HG02798 (cell line): Measurements from ENCODE around the gene CBX2.

Source experiments
- ATAC-seq: cut with Tn5 transposase; IDR thresholded peaks from one replicate; pipeline ENCODE4 v1.9.1; 2021; ENCODE audit warnings: mild to moderate bottlenecking; ENCODE audit not compliant: unreplicated experiment, poor library complexity

CBX2 gene

GRCh38 chr17:79785900-79786810, 8.2 kb downstream of the CBX2 start:
- no peak for ATAC-seq

DNA sequence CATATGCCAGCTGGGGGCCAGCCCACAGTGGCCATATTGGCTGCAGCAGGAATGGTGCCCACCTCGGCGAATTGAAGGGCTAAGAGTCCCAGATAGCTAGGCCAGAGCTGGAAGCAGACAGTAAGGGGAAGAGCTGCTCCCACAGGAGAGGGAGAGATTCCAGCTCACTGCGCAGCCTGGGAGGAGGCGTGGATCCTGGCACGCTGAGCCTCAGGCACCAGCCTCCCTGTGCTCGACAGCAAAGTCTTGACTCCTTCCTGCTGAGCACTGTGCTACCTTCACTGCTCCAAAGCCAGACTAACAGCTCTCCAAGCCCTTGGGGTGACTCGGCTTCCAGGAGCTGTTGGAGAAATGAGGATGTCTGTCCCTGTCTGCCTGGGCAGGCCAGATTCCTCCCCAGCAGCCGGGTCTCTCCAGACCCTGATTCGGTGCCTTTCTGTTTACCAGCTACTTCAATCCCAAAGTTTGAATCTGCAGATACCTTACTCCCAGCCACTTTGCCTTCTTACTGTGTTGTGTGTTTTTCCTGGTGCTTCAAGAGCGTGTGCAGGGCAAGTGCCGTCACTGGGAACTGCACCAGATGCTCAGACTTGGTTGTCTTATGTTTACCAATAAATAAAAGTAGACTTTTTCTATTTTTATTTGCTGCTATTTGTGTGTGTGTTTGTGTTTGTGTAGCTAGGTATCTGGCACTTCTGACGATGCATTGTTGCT, 9.1 kb downstream of the CBX2 start:
- no peak for ATAC-seq

GRCh38 chr17:79788455-79788854, 10.5 kb downstream of the CBX2 start:
- ATAC-seq: no peak

DNA sequence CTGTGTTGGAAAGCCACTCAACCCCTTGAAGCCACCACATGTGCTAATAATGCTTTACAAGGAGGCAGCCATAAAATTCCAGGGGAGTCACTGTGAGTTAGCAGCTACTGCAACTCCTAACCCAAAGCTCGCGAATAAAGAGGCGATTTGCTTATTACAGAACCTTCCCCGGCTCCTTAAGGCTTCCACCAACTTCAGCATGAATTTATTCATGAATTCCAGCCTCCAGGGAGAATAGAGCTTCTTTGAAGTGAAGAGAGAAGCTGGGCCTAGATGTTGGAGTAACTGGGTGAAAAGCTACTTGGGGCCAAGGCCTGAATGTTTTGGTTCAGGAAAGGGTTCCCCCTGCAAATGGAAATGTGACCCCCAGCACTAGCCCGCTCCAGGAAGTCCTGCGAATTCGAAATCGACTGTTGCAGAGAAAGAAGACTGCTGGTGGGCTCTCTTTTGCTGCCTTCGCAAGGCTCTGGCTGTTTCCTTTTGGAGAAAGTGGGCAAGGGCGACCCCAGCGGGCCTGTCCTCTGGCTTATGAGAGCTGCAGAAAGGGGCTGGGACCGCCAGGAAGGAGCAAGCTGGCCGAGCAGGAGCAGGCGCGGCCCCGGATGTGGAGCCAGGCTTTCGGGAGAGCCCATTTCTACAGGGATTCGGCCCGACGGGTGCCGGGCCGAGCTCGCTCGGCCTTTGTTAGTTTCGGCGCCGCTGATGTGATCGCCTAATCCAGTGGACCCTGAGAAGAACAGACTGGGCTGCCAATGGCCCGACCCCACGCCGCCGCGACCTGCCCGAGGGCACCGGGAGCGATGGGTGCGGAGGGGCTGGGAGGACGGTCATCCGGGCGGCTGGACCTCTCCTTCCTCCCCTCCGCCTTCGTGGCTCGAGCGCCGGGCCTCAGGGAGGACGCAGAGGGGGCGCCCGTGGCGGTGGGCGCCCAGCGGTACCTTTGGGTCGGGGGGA, 11.3 kb downstream of the CBX2 start:
- no peak for ATAC-seq

DNA sequence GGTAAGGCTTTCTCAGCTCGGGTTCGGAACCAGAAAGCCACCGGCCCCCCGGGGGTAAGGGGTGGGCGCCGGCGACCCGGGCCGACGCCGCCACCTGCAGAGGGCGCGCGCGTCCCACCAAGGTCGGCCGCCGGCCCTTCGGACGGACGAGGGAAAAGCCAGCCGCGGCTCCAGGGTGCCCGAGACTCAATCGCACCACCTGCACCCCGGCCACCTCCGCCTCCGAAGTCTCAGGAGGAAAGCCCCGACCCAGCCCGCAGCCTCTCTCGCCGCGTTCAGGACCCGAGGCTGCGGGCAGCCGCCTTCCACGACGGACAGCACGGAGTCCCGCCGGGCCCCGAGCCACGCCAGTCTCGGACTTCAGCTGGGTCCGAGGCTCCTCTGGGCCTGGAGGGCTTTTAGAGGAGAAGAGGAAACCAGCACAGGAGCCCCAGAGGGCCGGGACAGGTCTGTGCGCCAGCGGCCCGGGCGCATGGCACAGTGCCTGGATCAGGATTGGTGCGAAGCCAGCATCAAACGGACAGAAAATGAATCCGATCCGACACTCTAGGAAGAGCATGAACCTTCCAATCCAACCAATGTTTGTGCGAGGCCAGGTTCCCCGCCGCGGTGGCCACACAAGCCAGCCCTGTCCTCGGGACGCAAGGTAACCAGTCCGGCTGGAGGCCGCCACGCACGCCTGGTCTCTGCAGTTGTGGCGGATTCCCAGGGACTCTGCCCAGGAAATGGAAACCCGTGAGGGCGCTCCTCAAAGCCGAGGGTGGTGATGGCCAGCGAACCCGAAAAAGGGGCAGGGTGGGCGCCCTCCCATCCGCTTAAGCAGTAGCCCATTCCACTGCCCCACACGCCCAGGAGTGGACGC, 12.2 kb downstream of the CBX2 start:
- no peak for ATAC-seq

GRCh38 chr17:79790805-79791734, 13.1 kb downstream of the CBX2 start:
- ATAC-seq: no peak

DNA sequence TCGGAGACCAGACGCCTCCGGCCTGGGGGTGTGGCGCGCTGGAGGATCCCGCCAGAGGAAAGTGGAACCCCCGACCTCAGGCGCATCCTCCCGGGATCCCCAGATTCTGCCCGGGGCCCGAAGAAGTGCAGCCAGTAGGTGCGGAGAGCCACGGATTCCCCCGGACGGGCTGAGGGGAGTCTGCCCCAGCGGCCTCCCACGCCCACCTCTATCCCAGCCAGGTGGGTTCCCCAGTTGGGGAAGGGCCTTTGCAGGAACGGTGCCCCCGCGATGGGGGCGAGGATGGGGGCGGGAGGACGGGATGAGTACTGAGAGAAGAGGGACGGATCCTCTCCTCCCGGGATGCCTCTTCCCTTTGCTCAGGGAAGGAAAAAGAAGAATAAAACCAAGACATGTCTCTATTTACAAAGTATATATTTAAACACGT, 13.8 kb downstream of the CBX2 start:
- ATAC-seq: no peak

DNA sequence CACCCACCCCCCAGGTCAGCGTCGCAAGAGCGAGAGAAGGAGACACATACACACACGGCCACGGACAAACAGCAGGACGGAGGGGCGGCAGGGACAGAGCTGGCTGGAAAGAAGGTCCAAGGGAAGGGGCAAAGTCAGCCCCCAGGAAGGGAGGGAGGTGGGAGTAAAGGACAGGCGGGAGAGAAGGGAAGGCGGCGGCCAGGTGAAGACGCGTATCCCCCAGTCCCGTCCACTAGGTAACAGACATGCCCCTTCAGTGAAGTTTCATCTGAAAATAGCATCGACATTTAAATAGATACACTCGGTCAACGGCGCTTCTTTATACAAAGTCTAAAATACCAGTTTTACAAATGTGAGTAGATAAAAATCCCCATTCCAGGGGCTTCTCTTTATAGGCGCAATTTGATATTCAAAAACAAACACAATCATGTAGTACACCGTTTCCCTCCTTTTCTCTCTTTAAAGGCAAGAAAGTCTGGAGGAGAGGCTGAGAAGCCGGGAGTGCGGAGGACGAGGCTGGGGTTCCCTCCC, 14.5 kb downstream of the CBX2 start:
- ATAC-seq: no peak

GRCh38 chr17:79792984-79793923, 15.3 kb downstream of the CBX2 start:
- ATAC-seq: no peak

GRCh38 chr17:79793924-79794304, 16.0 kb downstream of the CBX2 start:
- no peak for ATAC-seq

DNA sequence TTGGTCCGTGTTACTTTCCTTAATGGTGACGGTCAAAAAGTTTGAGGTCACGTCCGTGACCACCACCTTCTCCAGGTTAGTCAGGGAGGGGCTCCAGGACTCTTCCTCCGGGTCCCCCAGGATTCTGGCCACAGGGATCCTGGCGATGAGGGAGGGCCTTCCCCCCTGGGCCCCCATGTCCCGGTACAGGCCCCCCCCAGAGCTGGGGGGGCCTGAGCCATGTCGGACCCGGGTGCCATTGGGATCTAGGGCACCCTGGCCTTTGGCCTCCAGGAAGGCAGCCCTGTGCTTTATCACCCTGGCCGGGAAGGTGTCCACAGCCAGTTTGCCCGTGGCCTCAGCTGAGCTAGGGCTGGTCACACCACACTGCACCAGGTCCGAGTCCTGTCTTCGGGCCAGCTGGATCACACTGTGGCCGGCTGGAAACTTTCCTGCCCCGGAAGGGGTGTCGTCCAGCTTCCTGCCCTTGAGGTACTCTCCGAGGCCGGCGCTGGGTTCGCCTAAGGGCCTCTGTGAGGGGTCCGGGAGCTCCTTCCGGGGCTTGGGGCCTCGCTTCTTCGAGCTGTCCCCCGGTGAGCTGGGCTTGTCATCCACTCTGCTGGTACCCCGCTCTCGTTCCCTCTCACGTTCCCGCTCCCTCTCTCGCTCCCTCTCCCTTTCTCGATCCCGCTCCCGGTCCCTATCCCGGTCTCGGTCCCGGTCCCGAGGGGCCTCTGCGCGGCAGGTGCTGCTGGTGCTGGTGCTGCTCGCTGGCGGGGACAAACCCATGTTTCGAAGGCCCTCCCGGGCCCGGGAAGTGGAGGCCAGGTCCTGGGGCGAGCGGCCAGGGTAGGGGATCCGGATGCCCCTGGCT, 16.9 kb downstream of the CBX2 start:
- no peak for ATAC-seq

- ATAC-seq: no peak
These were observed 18.0 kb downstream of the CBX2 start for GRCh38 chr17:79795795-79796443.

- no peak for ATAC-seq
These were observed 18.5 kb downstream of the CBX2 start for GRCh38 chr17:79796444-79796762.

DNA sequence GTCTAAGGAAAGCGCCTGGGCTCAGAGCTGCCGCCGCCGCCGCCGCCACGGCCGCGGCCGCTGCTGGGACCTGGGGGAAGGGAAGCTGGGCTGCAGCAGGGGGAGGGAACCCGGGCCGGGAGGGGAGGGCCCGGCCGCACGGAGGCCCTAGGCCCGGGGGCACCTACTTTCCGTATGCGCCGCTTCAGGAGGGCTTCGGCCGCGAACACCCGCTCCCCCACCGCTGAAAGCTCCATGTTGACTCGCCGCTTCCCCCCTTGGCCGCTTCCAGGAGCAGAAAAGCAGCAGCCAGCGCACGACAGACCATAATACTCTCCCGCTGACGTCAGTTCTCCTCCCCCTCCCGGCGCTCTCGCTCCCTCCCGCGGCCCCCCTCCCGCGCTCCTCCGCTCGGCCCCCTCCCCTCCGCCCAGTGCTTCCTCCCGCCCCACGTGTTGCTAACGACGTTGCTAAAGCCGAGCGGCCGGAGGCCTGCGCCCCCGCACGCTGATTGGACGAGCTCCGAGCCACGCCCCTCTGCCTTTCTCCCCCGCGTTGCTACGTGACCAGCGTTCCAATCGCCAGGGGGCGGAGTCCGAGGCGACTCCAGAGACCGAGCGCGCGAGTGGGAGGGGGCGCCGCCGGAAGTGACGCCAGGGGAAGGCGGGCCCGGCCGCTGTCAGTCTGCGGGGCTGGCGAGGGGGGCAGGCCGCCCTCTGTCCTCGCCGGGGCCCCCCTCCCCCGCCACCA, 19.0 kb downstream of the CBX2 start, which contains the start of gene CBX8:
TSS of gene CBX8 (minus strand) at position 315 of the 729 bp plus-strand sequence. CDS start at position 236, 79 bp downstream.
- peak; percentile 92 for ATAC-seq
